ENCODE measurements around the gene CDC42BPB.

The CDC42BPB gene

GRCh38 chr14:102891556-102891955 lies 165.8 kb downstream of the CDC42BPB start:
- DNase-seq: no peak

- DNase-seq: no peak
These were observed 166.2 kb downstream of the CDC42BPB start for GRCh38 chr14:102891111-102891510.

GRCh38 chr14:102889615-102890014 lies 167.7 kb downstream of the CDC42BPB start:
- no peak for DNase-seq

- no peak for DNase-seq
These were observed 168.6 kb downstream of the CDC42BPB start for GRCh38 chr14:102888748-102889147.

GRCh38 chr14:102885737-102886447 lies 171.5 kb downstream of the CDC42BPB start:
- no peak for DNase-seq

GRCh38 chr14:102883554-102883953 lies 173.8 kb downstream of the CDC42BPB start:
- no peak for DNase-seq

- DNase-seq: no peak
These were observed 174.2 kb downstream of the CDC42BPB start for GRCh38 chr14:102883089-102883541.
